ENCODE data around the gene ENTHD1.

ENTHD1 gene

GRCh38 chr22:39825661-39826102, 67.9 kb downstream of the ENTHD1 start:
- H3K9me3 ChIP-seq, result no peaks in the 10 kb centered on the region
- no peak for DNase-seq
- peaks cover 48% of the 10 kb centered on the region for H3K27me3 ChIP-seq
- no peaks in the 10 kb centered on the region for H3K4me1 ChIP-seq
- no peak overlapping the region for H3K4me3 ChIP-seq (ENCODE audit: low read depth, low read length)
- TF ChIP-seq CTCF (IDR thresholded peaks at IDR 0.05; ENCODE audit: low read depth, low read length), result no peak
- no peaks in the 10 kb centered on the region for H3K36me3 ChIP-seq

GRCh38 chr22:39821008-39821407, 72.6 kb downstream of the ENTHD1 start:
- TF ChIP-seq CTCF (IDR thresholded peaks at IDR 0.05; ENCODE audit: low read depth, low read length), result no peak
- H3K27me3 ChIP-seq, result peaks cover 51% of the 10 kb centered on the region
- H3K4me3 ChIP-seq (ENCODE audit: low read depth, low read length), result no peak overlapping the region
- DNase-seq, result no peak
- no peaks in the 10 kb centered on the region for H3K4me1 ChIP-seq
- H3K36me3 ChIP-seq, result no peaks in the 10 kb centered on the region
- H3K9me3 ChIP-seq, result no peaks in the 10 kb centered on the region

GRCh38 chr22:39820256-39820655, 73.3 kb downstream of the ENTHD1 start:
- no peak for DNase-seq
- Histone ChIP-seq H3K36me3 (no peaks in the 10 kb centered on the region), H3K4me1 (no peaks in the 10 kb centered on the region), H3K4me3 (ENCODE audit: low read depth, low read length) (no peak overlapping the region), H3K9me3 (no peaks in the 10 kb centered on the region), H3K27me3 (peaks cover 47% of the 10 kb centered on the region)
- TF ChIP-seq CTCF (IDR thresholded peaks at IDR 0.05; ENCODE audit: low read depth, low read length), result no peak

- DNase-seq, result no peak
- Histone ChIP-seq H3K4me1 (no peaks in the 10 kb centered on the region), H3K9me3 (no peaks in the 10 kb centered on the region), H3K36me3 (no peaks in the 10 kb centered on the region), H3K4me3 (ENCODE audit: low read depth, low read length) (no peak overlapping the region), H3K27me3 (peaks cover 45% of the 10 kb centered on the region)
- TF ChIP-seq CTCF (IDR thresholded peaks at IDR 0.05; ENCODE audit: low read depth, low read length), result no peak
These were observed 74.1 kb downstream of the ENTHD1 start for GRCh38 chr22:39819429-39819828.

- Histone ChIP-seq H3K27me3 (peaks cover 45% of the 10 kb centered on the region), H3K4me3 (ENCODE audit: low read depth, low read length) (no peak overlapping the region), H3K9me3 (no peaks in the 10 kb centered on the region), H3K36me3 (no peaks in the 10 kb centered on the region), H3K4me1 (no peaks in the 10 kb centered on the region)
- DNase-seq, result no peak
- TF ChIP-seq CTCF (IDR thresholded peaks at IDR 0.05; ENCODE audit: low read depth, low read length), result no peak
These were observed 75.5 kb downstream of the ENTHD1 start for GRCh38 chr22:39818094-39818493.

GRCh38 chr22:39815932-39816331, 77.6 kb downstream of the ENTHD1 start:
- Histone ChIP-seq H3K4me3 (ENCODE audit: low read depth, low read length) (no peak overlapping the region), H3K36me3 (no peaks in the 10 kb centered on the region), H3K9me3 (no peaks in the 10 kb centered on the region), H3K27me3 (peaks cover 45% of the 10 kb centered on the region), H3K4me1 (no peaks in the 10 kb centered on the region)
- DNase-seq, result no peak
- TF ChIP-seq CTCF (IDR thresholded peaks at IDR 0.05; ENCODE audit: low read depth, low read length), result no peak

All from BE2C (cell line).